Small intestine (tissue), 7 donors: ENCODE measurements around the gene ZNF417. TPM values are rescaled to one million over a fixed set of nuclear protein-coding genes. Genes with fewer than 3 reads are reported as not detected.
"Not testable (repeated sequence)": the region's sequence is repeated elsewhere in the genome, so short reads cannot be mapped to it uniquely, and the experiment has no call there.

ENCODE experiments used
- DNase-seq, 2 donors: peaks; one replicate each; pipeline versions ENCODE4 v3.0.0 to v3.0.0-alpha.2; 2013
- FAIRE-seq: peaks from 2 replicates; lab custom pipeline; 2012; peaks lifted over from hg19 to GRCh38; lab: Jason Lieb, UNC
- H3K27ac ChIP-seq, 3 donors: one replicate each; pipeline ENCODE4 v1.5.1; 2013; ENCODE audit warnings: low read length in 2 of 3, mild to moderate bottlenecking in 2 of 3, control low read depth in 1 of 3, inconsistent platforms in 1 of 3, low read depth in 1 of 3, moderate library complexity in 1 of 3
- H3K27me3 ChIP-seq, 3 donors: one replicate each; pipeline ENCODE4 v1.6.1; 2013; ENCODE audit warnings: low read length in 3 of 3, inconsistent platforms in 1 of 3; ENCODE audit not compliant: control insufficient read depth in 3 of 3, insufficient read depth in 3 of 3
- H3K36me3 ChIP-seq, 3 donors: one replicate each; pipeline ENCODE4 v1.6.1; 2013; ENCODE audit warnings: low read length in 3 of 3, inconsistent platforms in 1 of 3, low read depth in 1 of 3, mild to moderate bottlenecking in 1 of 3, moderate library complexity in 1 of 3; ENCODE audit not compliant: control insufficient read depth in 3 of 3, insufficient read depth in 2 of 3
- H3K4me1 ChIP-seq, 3 donors: one replicate each; pipeline ENCODE4 v1.6.1; 2013; ENCODE audit warnings: low read length in 2 of 3, inconsistent platforms in 1 of 3, low read depth in 1 of 3, mild to moderate bottlenecking in 1 of 3, moderate library complexity in 1 of 3; ENCODE audit not compliant: control insufficient read depth in 3 of 3, insufficient read depth in 2 of 3
- H3K4me3 ChIP-seq, 3 donors: one replicate each; pipeline ENCODE4 v1.5.1; 2013; ENCODE audit warnings: low read length in 3 of 3, control low read depth in 1 of 3, inconsistent platforms in 1 of 3, low read depth in 1 of 3, mild to moderate bottlenecking in 1 of 3, moderate library complexity in 1 of 3
- H3K9me3 ChIP-seq, 2 donors: one replicate each; pipeline ENCODE4 v1.6.1; 2013; ENCODE audit warnings: low read depth in 1 of 2, low read length in 1 of 2; ENCODE audit not compliant: control insufficient read depth in 2 of 2, insufficient read depth in 1 of 2
- WGBS, 3 donors: extraction: QIAGEN DNeasy Blood & Tissue Kit; methylation state at CpG; one replicate each; pipeline ENCODE4 v1.1.7; 2013; 5-methylcytosine and 5-hydroxymethylcytosine counted together
- polyA plus RNA-seq, 4 donors: library from polyadenylated mRNA; stranded (reverse) in 3 of 4; unstranded in 1 of 4; fragments of 200-250 nt in 3 of 4; fragments of 120-200 nt in 1 of 4; gene quantifications; one replicate each; pipeline versions ENCODE4 v1.2.1 to v1.2.3, GENCODE V29; 2013
- donor health status: healthy with polysubstance abuse.
- donor health status: control.
- donor health status: control.
- donor health status: Bipolar disorder and iron deficiency.
- donor health status: healthy.

The ZNF417 gene
- polyA plus RNA-seq, 4 donors: 1.6 to 24.0 (median 3.4) TPM

DNA sequence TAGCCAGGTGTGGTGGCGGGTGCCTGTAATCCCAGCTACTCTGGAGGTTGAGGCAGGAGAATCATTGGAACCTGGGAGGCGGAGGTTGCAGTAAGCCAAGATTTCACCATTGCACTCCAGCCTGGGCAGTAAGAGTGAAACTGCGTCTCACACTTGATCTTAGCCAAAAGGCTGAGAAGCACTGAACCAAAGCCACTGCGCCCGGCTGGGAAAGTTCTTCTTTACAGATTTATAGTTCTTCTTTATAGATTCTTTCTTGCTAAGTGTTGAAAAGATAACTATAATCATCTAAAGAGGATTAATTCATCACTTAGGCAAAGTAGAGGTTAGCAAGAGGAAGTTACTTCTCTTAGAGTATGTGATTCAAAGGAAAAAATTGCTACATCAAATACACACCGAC lies 11.1 kb downstream of the ZNF417 start:
- H3K4me3 ChIP-seq: no peak overlapping the region
- H3K9me3 ChIP-seq: peaks cover 0 to 41% of the 10 kb centered on the region in 2 donors
- no peak for FAIRE-seq
- no peaks in the 10 kb centered on the region for H3K27me3 ChIP-seq
- peaks cover 0 to 10% (median 2%) of the 10 kb centered on the region in 3 donors for H3K4me1 ChIP-seq
- no peak for DNase-seq
- WGBS, 3 donors: 84 to 92% (median 90%) methylated on average over 6 of the region's 6 CpGs
- no peak overlapping the region for H3K27ac ChIP-seq
- H3K36me3 ChIP-seq: peaks cover 2 to 22% (median 5%) of the 10 kb centered on the region in 3 donors

DNA sequence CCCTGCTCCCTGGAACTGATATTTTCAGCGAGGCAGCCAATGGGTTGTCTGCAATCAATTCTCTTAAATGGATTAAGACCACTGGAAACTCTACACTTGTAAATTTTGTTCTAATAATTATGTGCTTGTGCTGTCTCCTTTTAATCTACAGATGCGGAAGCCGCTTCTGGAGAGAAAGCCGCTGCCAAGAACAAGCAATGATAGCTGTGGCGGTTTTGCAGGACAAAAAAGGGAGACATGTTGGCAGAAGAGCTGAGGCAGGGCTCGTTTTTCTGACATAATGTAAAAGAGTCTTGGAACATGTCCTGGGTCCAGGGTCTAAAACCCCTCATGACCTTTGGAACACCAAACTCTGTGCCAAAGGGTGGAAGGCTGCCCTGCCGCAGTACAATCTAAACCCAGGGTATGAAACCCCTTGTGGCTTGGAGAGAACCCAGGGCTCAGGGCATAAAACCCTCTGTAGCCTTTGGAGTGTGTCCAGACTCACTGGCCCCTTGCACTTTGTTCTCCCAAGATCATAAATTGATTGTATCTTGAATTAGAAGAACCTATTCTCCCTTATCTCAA lies 12.7 kb downstream of the ZNF417 start:
- WGBS, 3 donors: 20 to 60% (median 27%) methylated on average over 7 of the region's 7 CpGs
- no peak for FAIRE-seq
- Histone ChIP-seq H3K27ac (peak overlapping the region in 2 of 3 donors; percentile 34 to 43), H3K36me3 (peaks cover 0 to 20% (median 2%) of the 10 kb centered on the region in 3 donors), H3K27me3 (no peaks in the 10 kb centered on the region), H3K9me3 (peaks cover 0 to 36% of the 10 kb centered on the region in 2 donors), H3K4me1 (peaks cover 0 to 10% (median 2%) of the 10 kb centered on the region in 3 donors), H3K4me3 (peak overlapping the region in 1 of 3 donors; percentile 22)
- DNase-seq: peak; percentile 69 to 86

DNA sequence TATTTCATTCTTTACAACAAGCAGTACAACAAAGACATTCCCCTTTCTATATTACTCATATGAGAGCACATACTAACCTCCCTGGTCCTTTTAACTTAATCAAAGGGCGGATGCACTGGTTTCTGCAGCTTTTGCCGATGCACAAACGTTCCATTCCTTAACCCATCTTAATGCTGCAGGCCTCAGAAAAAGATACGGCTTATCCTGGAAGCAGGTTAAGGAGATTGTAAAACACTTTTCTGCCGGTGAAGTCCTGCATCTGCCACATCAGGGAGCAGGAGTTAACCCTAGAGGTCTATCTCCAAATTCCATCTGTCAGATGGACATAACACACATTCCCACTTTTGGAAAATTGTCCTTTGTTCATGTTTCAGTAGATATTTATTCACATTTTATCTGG lies 16.1 kb downstream of the ZNF417 start:
- DNase-seq: no peak
- WGBS, 3 donors: 82 to 91% (median 87%) methylated on average over 5 of the region's 5 CpGs
- H3K4me1 ChIP-seq: peaks cover 0 to 10% (median 2%) of the 10 kb centered on the region in 3 donors
- no peak overlapping the region for H3K4me3 ChIP-seq
- no peak overlapping the region for H3K27ac ChIP-seq
- no peak for FAIRE-seq
- peaks cover 0 to 21% of the 10 kb centered on the region in 2 donors for H3K9me3 ChIP-seq
- peaks cover 2 to 7% (median 2%) of the 10 kb centered on the region in 3 donors for H3K36me3 ChIP-seq
- H3K27me3 ChIP-seq: no peaks in the 10 kb centered on the region

DNA sequence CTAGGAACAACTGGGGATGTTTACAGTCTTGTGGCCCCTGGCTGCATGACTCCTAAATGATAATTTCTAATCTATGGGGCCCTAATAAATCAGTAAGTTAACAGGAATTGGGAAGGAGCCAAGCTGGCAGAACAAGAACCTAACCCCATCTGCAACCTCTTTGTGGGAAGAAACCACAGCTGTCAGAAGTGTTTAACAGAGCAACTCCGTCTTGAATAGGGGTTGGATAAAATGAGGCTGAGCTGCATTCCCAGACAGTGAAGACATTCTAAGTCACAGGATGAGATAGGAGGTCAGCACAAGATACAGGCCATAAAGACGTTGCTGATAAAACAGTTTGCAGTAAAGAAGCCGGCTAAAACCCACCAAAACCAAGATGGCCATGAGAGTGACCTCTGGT lies 25.7 kb downstream of the ZNF417 start:
- Histone ChIP-seq H3K9me3 (peaks cover 0 to 21% of the 10 kb centered on the region in 2 donors), H3K36me3 (peaks cover 0 to 11% (median 4%) of the 10 kb centered on the region in 3 donors)
- 48 to 63% (median 53%) methylated on average over 3 of the region's 3 CpGs for WGBS, 3 donors
- H3K27me3 ChIP-seq, H3K4me3 ChIP-seq, H3K4me1 ChIP-seq, H3K27ac ChIP-seq, DNase-seq, FAIRE-seq: not testable (repeated sequence)

DNA sequence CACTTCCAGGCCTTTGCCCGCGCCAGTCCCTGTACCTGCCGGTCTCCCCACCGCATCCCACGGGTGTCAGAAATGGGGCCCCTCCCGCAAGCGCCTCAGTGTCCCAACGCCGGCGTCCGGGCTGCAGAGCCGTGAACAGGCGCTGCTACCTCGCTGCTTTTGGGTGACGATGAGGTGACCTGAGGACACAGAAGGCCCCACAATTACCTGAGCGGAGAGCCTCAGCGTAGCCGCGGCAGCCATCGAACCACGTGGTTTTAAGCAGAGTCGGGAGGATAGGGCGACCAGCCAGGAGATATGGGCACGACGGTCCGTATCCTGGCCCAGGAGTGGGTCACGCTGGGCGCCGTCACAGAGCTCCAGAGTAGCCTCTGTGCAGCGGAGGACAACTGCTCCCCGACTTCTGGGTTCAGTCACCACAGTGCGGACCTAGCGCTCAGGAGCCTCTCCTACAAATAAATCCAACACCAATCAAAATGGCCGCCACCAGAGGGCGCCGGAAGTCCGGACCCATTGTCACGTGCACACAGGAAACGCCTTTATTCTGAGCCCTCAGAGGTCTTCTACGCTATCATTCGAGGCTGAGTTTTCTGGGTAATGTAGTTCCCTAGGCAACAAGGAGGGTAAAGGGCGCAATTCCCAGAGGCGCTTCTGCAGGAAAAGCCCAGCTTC lies 27.7 kb downstream of the ZNF417 start, which contains the start of gene ZNF814:
Gene ZNF814 (minus strand): TSS at position 478 of the 672 bp plus-strand sequence. CDS start 235 bp downstream, at position 243.
- no peaks in the 10 kb centered on the region for H3K27me3 ChIP-seq
- H3K36me3 ChIP-seq: peaks cover 0 to 26% (median 7%) of the 10 kb centered on the region in 3 donors
- peaks cover 0 to 3% (median 0%) of the 10 kb centered on the region in 3 donors for H3K4me1 ChIP-seq
- peaks cover 0 to 38% of the 10 kb centered on the region in 2 donors for H3K9me3 ChIP-seq
- FAIRE-seq: no peak
- DNase-seq: peak; percentile 95
- H3K27ac ChIP-seq: peak within 1 kb of the TSS; percentile 79 to 94 (median 84)
- WGBS, 3 donors: 1 to 2% (median 2%) methylated on average over 43 of the region's 43 CpGs
- peak within 1 kb of the TSS; percentile 77 to 92 (median 89) for H3K4me3 ChIP-seq

DNA sequence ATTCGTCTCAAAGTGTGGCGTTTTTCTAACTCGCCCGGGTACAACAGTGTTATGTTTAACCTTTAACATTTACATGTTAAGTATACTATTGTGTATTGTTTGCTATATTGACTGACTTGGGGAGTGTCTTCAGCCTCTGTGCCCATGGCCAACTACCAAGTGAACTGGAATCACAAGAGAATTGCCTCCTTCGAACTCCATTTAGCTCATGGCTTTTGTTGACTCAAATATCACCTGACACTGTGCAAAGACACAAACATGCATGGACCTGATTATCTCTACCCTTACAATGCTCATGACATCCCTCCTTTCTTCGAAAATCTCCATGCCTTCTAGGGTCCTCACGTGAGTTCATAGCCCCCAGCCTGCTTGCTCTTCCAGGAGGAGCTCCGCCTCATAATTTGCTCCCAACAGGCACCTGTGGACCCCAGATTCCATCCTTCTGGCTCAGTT lies 28.3 kb downstream of the ZNF417 start:
- Histone ChIP-seq H3K36me3 (peaks cover 0 to 32% (median 9%) of the 10 kb centered on the region in 3 donors), H3K9me3 (peaks cover 0 to 42% of the 10 kb centered on the region in 2 donors), H3K27ac (peak overlapping the region; percentile 79 to 94 (median 84)), H3K4me1 (peaks cover 0 to 3% (median 0%) of the 10 kb centered on the region in 3 donors), H3K27me3 (no peaks in the 10 kb centered on the region), H3K4me3 (peak overlapping the region; percentile 77 to 92 (median 89))
- FAIRE-seq (no peak), DNase-seq (peak; percentile 25 to 54)
- WGBS, 3 donors: 4 to 7% (median 7%) methylated on average over 8 of the region's 8 CpGs

DNA sequence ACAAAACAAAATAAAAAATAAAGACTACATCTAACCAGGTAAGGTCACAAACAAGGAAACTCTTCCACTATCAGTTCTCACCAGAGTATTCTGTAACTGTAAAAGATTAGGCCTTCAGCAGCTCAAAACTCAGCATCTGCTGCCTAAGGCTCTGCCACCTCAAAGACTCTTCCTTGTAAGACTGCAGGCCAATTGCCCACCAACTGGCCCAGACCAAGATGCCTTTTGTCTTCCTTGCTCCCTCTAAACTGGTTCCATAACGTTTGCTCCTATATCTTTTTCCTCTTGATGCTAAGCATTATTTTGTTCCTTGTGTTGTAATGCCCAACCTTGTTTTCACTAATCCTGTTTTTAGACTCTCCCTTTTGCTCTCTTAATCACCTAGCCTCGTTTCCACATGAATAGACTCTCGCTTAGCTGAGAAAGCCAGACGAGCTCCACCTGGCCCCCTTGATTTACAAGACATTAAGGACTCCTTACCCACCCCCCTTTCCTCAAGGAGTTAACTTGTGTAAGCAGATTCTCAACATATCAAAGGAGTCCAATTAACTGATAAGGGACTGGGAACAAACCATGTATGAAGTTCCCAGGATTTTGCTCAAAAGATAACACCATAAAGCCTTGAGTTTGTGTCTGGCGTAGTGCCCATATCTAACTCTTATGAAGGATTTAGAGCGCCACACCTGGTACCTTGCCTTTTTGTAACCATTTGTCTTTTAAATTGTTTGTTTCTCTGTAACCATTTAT lies 29.0 kb downstream of the ZNF417 start:
- no peaks in the 10 kb centered on the region for H3K27me3 ChIP-seq
- peak overlapping the region in 2 of 3 donors; percentile 89 to 92 for H3K4me3 ChIP-seq
- 13 to 30% (median 21%) methylated on average over 6 of the region's 6 CpGs for WGBS, 3 donors
- no peak for FAIRE-seq
- DNase-seq: peak; percentile 70 to 78
- peak overlapping the region in 2 of 3 donors; percentile 32 to 84 for H3K27ac ChIP-seq
- H3K4me1 ChIP-seq: peaks cover 0 to 3% (median 0%) of the 10 kb centered on the region in 3 donors
- H3K9me3 ChIP-seq: peaks cover 0 to 43% of the 10 kb centered on the region in 2 donors
- H3K36me3 ChIP-seq: peaks cover 0 to 36% (median 9%) of the 10 kb centered on the region in 3 donors

DNA sequence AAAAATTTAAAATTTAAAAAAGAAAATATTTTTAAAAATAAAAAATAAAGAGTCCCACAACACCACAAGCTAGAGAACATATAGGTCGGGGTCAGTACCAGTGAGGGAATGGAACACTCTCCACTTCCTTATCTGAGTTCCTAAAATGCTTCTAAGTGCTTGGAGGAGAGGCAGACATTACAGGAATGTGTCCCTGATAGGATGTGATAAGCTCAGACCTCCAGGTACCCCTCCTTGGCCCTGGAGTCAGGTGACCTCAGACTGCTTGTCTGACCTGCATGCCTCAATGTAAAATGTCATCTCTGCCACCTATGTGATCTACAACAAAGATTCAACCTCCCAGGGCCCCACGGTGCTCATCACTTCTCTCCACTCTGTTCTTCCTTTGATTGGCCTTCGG lies 30.3 kb downstream of the ZNF417 start:
- Histone ChIP-seq H3K9me3 (peaks cover 0 to 43% of the 10 kb centered on the region in 2 donors), H3K4me3 (no peak overlapping the region), H3K27me3 (no peaks in the 10 kb centered on the region), H3K27ac (no peak overlapping the region), H3K36me3 (peaks cover 0 to 36% (median 8%) of the 10 kb centered on the region in 3 donors), H3K4me1 (peaks cover 0 to 3% (median 0%) of the 10 kb centered on the region in 3 donors)
- 81 to 88% (median 85%) methylated on average over 3 of the region's 3 CpGs for WGBS, 3 donors
- no peak for DNase-seq
- no peak for FAIRE-seq
